ENCODE measurements around the gene HIVEP1.

- TF ChIP-seq CTCF (conservative IDR thresholded peaks at IDR 0.05) (no peak), EZH2 (IDR thresholded peaks at IDR 0.05; ENCODE audit: low read depth) (no peak)
Measured at GRCh38 chr6:12096342-12096741, 84.2 kb downstream of the HIVEP1 start.

Data from PC-9 (cell line).